ENCODE data around the gene TSPAN31. TPM values are rescaled to one million over a fixed set of nuclear protein-coding genes. Genes with fewer than 3 reads are reported as not detected.
A peak's percentile ranks its signal among the peaks of the same experiment; 100 is the strongest.

TSPAN31 gene
- total and polyA plus RNA-seq, 8 donors = 33.5 to 83.8 (median 70.4) TPM

- DNase-seq = no peak
- H3K4me1 ChIP-seq = peaks cover 10 to 57% of the 10 kb centered on the region in 2 donors
- no peaks in the 10 kb centered on the region for H3K9me3 ChIP-seq
- H3K27me3 ChIP-seq = peaks cover 0 to 12% of the 10 kb centered on the region in 2 donors
- TF ChIP-seq CTCF (IDR thresholded peaks at IDR 0.05) = no peak
- H3K27ac ChIP-seq = peak overlapping the region; percentile 64 to 76
- peak overlapping the region; percentile 50 to 63 for H3K4me3 ChIP-seq
- peaks cover 0 to 27% of the 10 kb centered on the region in 2 donors for H3K36me3 ChIP-seq
- ATAC-seq = no peak
- intact Hi-C loops (cut with DNase I) = no loop called here
Measured at GRCh38 chr12:57755194-57755453, 10.3 kb downstream of the TSPAN31 start.

GRCh38 chr12:57755454-57756372 lies 10.9 kb downstream of the TSPAN31 start:
- Histone ChIP-seq H3K4me3 (peak overlapping the region; percentile 50 to 63), H3K4me1 (peaks cover 10 to 52% of the 10 kb centered on the region in 2 donors), H3K36me3 (peaks cover 0 to 21% of the 10 kb centered on the region in 2 donors), H3K27me3 (peaks cover 0 to 12% of the 10 kb centered on the region in 2 donors), H3K9me3 (no peaks in the 10 kb centered on the region), H3K27ac (peak overlapping the region; percentile 64 to 76)
- no peak for TF ChIP-seq CTCF (IDR thresholded peaks at IDR 0.05)
- peak in 2 of 4 donors; percentile 58 to 88 for DNase-seq
- ATAC-seq = peak; percentile 1
- intact Hi-C loops (cut with DNase I) = no loop called here

- ATAC-seq = no peak
- intact Hi-C loops (cut with DNase I) = no loop called here
- Histone ChIP-seq H3K27ac (peak overlapping the region in 1 of 2 donors; percentile 58), H3K27me3 (peaks cover 0 to 12% of the 10 kb centered on the region in 2 donors), H3K4me3 (peak overlapping the region; percentile 50 to 63), H3K9me3 (no peaks in the 10 kb centered on the region), H3K4me1 (peaks cover 5 to 42% of the 10 kb centered on the region in 2 donors), H3K36me3 (peaks cover 0 to 20% of the 10 kb centered on the region in 2 donors)
- peak; percentile 54 to 69 for TF ChIP-seq CTCF (IDR thresholded peaks at IDR 0.05)
- peak in 2 of 4 donors; percentile 61 to 92 for DNase-seq
Measured at GRCh38 chr12:57756406-57757341, 11.8 kb downstream of the TSPAN31 start.

- DNase-seq (no peak), ATAC-seq (no peak)
- no peaks in the 10 kb centered on the region for H3K9me3 ChIP-seq
- no peak overlapping the region for H3K27ac ChIP-seq
- H3K27me3 ChIP-seq = peaks cover 0 to 17% of the 10 kb centered on the region in 2 donors
- H3K4me1 ChIP-seq = peaks cover 4 to 35% of the 10 kb centered on the region in 2 donors
- TF ChIP-seq CTCF (IDR thresholded peaks at IDR 0.05) = no peak
- intact Hi-C loops (cut with DNase I) = no loop called here
- no peak overlapping the region for H3K4me3 ChIP-seq
- peaks cover 0 to 20% of the 10 kb centered on the region in 2 donors for H3K36me3 ChIP-seq
Measured at GRCh38 chr12:57757771-57758170, 12.9 kb downstream of the TSPAN31 start.

Measured in left lung (tissue), 10 donors.